Bronchial epithelial cell (primary cell): ENCODE results near the gene HCRTR1. TPM values are rescaled to one million over a fixed set of nuclear protein-coding genes. Genes with fewer than 3 reads are reported as not detected.

Source experiments
- DNase-seq: peaks from one replicate; pipeline ENCODE4 v3.0.0-alpha.2; 2010; ENCODE audit warnings: low read depth
- FAIRE-seq: peaks from 2 replicates; lab custom pipeline; 2011; peaks lifted over from hg19 to GRCh38; lab: Jason Lieb, UNC
- H3K27me3 ChIP-seq: 2 replicates; pipeline ENCODE4 v1.5.1; 2011; ENCODE audit warnings: low read length; ENCODE audit not compliant: control insufficient read depth, insufficient read depth
- H3K36me3 ChIP-seq: 2 replicates; pipeline ENCODE4 v1.5.1; 2011; ENCODE audit warnings: low read length; ENCODE audit not compliant: control insufficient read depth, insufficient read depth
- H3K4me3 ChIP-seq: 2 replicates; pipeline ENCODE4 v1.5.1; 2011; ENCODE audit warnings: mild to moderate bottlenecking, low read depth, low read length, control low read depth
- total RNA-seq: library from RNA; depleted of rRNA; stranded (reverse); fragments of >200 nt; gene quantifications from 2 replicates; pipeline ENCODE4 v1.2.1, GENCODE V29; 2014
- TF ChIP-seq, protein P1 (sequence below): IDR thresholded peaks from 2 replicates; pipeline ENCODE4 v1.5.1; 2011; ENCODE audit warnings: mild to moderate bottlenecking, moderate library complexity, low read length, control low read depth, inconsistent platforms; ENCODE audit not compliant: insufficient read depth, severe bottlenecking

Gene HCRTR1
- total RNA-seq, 1 donor from 2014 or later: not detected

- H3K27me3 ChIP-seq: no peaks in the 10 kb centered on the region
- TF ChIP-seq, protein P1, sequence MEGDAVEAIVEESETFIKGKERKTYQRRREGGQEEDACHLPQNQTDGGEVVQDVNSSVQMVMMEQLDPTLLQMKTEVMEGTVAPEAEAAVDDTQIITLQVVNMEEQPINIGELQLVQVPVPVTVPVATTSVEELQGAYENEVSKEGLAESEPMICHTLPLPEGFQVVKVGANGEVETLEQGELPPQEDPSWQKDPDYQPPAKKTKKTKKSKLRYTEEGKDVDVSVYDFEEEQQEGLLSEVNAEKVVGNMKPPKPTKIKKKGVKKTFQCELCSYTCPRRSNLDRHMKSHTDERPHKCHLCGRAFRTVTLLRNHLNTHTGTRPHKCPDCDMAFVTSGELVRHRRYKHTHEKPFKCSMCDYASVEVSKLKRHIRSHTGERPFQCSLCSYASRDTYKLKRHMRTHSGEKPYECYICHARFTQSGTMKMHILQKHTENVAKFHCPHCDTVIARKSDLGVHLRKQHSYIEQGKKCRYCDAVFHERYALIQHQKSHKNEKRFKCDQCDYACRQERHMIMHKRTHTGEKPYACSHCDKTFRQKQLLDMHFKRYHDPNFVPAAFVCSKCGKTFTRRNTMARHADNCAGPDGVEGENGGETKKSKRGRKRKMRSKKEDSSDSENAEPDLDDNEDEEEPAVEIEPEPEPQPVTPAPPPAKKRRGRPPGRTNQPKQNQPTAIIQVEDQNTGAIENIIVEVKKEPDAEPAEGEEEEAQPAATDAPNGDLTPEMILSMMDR: no peak
- no peak for DNase-seq
- H3K36me3 ChIP-seq: peaks cover 38% of the 10 kb centered on the region
- H3K4me3 ChIP-seq: no peak overlapping the region
- no peak for FAIRE-seq
Measured at GRCh38 chr1:31632649-31633048, 15.2 kb downstream of the HCRTR1 start.

DNA sequence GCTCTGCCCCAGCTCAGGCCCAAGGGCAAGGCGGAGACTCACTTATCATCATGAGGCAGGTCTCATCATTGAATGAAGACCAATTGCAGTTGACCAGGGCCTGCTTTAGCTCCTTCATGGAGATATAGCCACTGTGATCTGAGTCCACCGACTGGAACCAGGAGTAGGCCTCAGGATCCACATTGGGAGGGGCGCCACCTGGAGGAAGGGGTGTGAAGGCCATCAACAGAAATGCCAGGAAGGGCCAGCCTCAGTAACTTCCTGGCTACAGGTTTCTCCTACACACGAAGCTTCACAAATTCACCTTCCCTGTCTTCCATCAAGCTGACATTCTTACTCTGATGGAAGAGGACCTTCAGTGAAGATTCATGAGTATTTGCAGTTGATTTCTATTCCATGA, 15.6 kb downstream of the HCRTR1 start:
- no peak overlapping the region for H3K4me3 ChIP-seq
- no peaks in the 10 kb centered on the region for H3K27me3 ChIP-seq
- DNase-seq (no peak), FAIRE-seq (no peak)
- TF ChIP-seq, protein P1: peak; percentile 71
- H3K36me3 ChIP-seq: peaks cover 37% of the 10 kb centered on the region

- no peaks in the 10 kb centered on the region for H3K27me3 ChIP-seq
- H3K4me3 ChIP-seq: no peak overlapping the region
- peak; percentile 94 for DNase-seq
- FAIRE-seq: peak; percentile 66
- peaks cover 9% of the 10 kb centered on the region for H3K36me3 ChIP-seq
- TF ChIP-seq, protein P1: no peak
Measured at GRCh38 chr1:31637915-31638673, 20.6 kb downstream of the HCRTR1 start.

DNA sequence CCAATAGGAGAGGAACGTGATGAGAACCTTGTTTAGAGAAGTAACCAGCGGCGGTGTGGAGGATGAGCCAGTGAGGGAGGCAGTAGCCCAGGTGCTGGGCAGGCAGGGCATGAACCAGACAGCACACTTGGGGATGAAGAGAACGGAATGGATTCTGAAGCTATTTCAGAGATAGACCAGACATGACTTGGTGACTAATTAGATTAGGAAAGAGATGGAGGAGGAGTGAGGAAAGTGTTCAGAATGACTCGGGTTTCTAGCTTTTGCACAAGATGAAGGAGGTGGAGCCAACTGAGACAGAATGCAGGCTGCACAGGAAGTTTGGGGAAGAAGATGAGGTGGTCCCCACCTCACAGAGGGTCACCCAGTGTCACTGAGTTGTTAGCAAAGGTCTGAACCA, 22.1 kb downstream of the HCRTR1 start:
- H3K27me3 ChIP-seq: no peaks in the 10 kb centered on the region
- TF ChIP-seq, protein P1: no peak
- H3K36me3 ChIP-seq: peaks cover 5% of the 10 kb centered on the region
- peak; percentile 90 for DNase-seq
- no peak overlapping the region for H3K4me3 ChIP-seq
- FAIRE-seq: no peak

DNA sequence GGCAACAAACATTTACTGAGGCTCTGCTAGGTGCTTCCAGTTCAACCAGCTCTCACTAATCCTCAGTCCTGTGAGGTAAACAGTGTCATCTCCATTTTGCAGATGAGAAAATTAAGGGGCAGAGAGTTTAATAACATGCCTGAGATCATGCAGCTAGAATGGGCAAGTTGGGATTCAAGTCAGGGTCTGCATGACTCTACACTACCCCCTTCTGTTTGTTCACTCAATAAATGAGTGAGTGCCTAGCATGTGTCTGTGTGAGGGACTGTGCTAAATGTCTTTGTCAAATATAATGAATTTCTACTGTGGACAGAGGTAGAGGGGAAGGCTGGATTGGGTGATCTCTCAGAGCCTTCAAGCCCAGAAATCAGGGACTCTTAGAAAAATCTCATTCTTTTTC, 22.7 kb downstream of the HCRTR1 start:
- no peak for DNase-seq
- TF ChIP-seq, protein P1: no peak
- Histone ChIP-seq H3K4me3 (no peak overlapping the region), H3K27me3 (no peaks in the 10 kb centered on the region), H3K36me3 (peaks cover 1% of the 10 kb centered on the region)
- FAIRE-seq: no peak
